ENCODE data around the gene MYBPC1. TPM values are rescaled to one million over a fixed set of nuclear protein-coding genes. Genes with fewer than 3 reads are reported as not detected.

The MYBPC1 gene, protein sequence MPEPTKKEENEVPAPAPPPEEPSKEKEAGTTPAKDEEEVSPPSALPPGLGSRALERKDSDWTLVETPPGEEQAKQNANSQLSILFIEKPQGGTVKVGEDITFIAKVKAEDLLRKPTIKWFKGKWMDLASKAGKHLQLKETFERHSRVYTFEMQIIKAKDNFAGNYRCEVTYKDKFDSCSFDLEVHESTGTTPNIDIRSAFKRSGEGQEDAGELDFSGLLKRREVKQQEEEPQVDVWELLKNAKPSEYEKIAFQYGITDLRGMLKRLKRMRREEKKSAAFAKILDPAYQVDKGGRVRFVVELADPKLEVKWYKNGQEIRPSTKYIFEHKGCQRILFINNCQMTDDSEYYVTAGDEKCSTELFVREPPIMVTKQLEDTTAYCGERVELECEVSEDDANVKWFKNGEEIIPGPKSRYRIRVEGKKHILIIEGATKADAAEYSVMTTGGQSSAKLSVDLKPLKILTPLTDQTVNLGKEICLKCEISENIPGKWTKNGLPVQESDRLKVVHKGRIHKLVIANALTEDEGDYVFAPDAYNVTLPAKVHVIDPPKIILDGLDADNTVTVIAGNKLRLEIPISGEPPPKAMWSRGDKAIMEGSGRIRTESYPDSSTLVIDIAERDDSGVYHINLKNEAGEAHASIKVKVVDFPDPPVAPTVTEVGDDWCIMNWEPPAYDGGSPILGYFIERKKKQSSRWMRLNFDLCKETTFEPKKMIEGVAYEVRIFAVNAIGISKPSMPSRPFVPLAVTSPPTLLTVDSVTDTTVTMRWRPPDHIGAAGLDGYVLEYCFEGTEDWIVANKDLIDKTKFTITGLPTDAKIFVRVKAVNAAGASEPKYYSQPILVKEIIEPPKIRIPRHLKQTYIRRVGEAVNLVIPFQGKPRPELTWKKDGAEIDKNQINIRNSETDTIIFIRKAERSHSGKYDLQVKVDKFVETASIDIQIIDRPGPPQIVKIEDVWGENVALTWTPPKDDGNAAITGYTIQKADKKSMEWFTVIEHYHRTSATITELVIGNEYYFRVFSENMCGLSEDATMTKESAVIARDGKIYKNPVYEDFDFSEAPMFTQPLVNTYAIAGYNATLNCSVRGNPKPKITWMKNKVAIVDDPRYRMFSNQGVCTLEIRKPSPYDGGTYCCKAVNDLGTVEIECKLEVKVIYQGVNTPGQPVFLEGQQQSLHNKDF
- total RNA-seq: not detected in 2 replicates

DNA sequence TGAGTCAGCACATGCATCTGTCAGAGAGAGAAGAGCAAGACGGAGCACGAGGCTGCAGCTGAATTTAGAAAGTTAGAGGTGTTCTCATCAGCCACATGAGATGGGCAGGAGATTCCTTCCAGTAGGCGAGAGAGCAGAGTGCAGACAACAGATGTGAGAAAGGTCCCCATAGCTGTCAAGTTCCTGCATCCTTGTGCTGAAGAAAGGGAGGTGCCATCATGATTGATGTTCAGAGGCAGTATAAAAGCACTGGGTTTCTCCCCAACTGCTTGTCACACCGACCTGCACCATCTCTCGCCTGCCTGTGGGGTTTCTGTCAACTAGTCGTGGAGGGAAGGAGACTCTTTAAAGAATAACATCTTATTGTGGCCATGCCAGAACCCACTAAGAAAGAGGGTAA lies at the start of gene MYBPC1:
MYBPC1 (plus strand) TSS at position 272 of the 400 bp plus-strand sequence; CDS start at position 372, 100 bp downstream.

DNA sequence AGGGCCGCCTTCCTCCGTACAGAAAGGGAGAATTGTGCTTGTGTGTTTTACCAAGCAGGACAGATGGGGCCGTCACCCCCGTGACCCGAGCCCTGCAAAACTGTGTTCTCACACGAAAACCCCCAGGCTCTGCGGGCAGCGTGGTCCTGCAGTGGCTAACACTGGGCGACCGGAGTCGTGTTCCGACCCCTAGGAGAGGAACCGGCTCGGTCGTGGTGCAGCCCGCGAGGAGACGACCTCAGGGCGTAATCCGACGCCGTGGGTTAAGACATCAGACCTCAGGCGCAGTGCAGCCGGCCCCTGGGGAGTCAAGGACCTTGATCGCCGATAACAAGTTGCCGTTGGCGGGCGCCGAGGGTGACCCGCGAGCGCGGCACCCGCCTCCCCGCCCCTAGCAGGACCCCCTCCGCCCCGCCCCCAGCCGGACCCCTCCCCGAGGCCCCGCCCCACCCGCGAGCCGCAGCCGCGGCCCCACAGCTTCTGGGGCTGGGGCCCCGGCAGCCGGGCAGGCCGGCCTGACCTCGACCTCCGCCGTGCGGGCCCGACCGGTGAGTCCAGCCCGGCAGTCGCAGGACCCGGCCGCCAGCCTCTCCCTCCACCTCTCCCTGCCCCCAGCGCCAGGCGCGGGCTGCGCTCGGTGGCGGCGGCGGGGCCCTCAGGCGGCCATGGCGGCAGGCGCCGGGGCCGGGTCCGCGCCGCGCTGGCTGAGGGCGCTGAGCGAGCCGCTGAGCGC lies 102.6 kb downstream of the MYBPC1 start, which contains the start of gene CHPT1:
CHPT1 (plus strand) TSS at position 444 of the 733 bp plus-strand sequence; CDS start at position 666, 222 bp downstream.

Small RNAs within 50 kb of the gene (small RNA-seq; reads per million reads assigned to genes)
- not detected for gene RNY1P16

Other genes starting within 250 kb of the MYBPC1 start
- gene ARL1, start 187.2 kb upstream of the MYBPC1 start, total RNA-seq: 85.7 and 91.2 TPM in 2 replicates
- gene SPIC, start 119.6 kb upstream of the MYBPC1 start, total RNA-seq: not detected in 2 replicates
- gene CHPT1, start 102.7 kb downstream of the MYBPC1 start, total RNA-seq: 33.0 and 41.2 TPM in 2 replicates
- 0.16 TPM in 1 of 2 replicates, not detected in the other for gene SYCP3, start 144.5 kb downstream of the MYBPC1 start, total RNA-seq
- 36.0 and 44.2 TPM in 2 replicates for gene GNPTAB, start 236.0 kb downstream of the MYBPC1 start, total RNA-seq

Measured in hair follicle dermal papilla cell (primary cell).